Muscle of leg (tissue), 11 donors: ENCODE results near the gene SAMD15. TPM values are rescaled to one million over a fixed set of nuclear protein-coding genes. Genes with fewer than 3 reads are reported as not detected.

Source experiments
- DNase-seq: peaks from one replicate; pipeline ENCODE4 v3.0.0; 2013
- H3K27ac ChIP-seq: one replicate; pipeline ENCODE4 v1.5.1; 2013; ENCODE audit warnings: mild to moderate bottlenecking, low read length, control low read depth
- H3K27me3 ChIP-seq: one replicate; pipeline ENCODE4 v1.6.1; 2013; ENCODE audit warnings: low read length; ENCODE audit not compliant: control insufficient read depth, insufficient read depth
- H3K36me3 ChIP-seq: one replicate; pipeline ENCODE4 v1.6.1; 2013; ENCODE audit warnings: low read length; ENCODE audit not compliant: control insufficient read depth, insufficient read depth
- H3K4me1 ChIP-seq: one replicate; pipeline ENCODE4 v1.6.1; 2013; ENCODE audit warnings: low read length; ENCODE audit not compliant: control insufficient read depth, insufficient read depth
- H3K4me3 ChIP-seq: one replicate; pipeline ENCODE4 v1.5.1; 2013; ENCODE audit warnings: low read length, control low read depth
- H3K9me3 ChIP-seq: replicated peaks from 2 replicates; pipeline ENCODE4 v1.6.1; 2013; ENCODE audit warnings: low read depth, low read length; ENCODE audit not compliant: control insufficient read depth
- WGBS: methylation state at CpG from one replicate; pipeline ENCODE4 v1.1.5; 2013; ENCODE audit warnings: missing lambda C conversion rate; ENCODE audit not compliant: insufficient coverage; 5-methylcytosine and 5-hydroxymethylcytosine counted together
- polyA plus RNA-seq, 8 donors: library from polyadenylated mRNA; unstranded; fragments of 120-200 nt; gene quantifications; one replicate each; pipeline versions ENCODE4 v1.2.1 to v1.2.3, GENCODE V29; 2013; ENCODE audit warnings: inconsistent platforms in 1 of 8, low replicate concordance in 1 of 8; ENCODE audit not compliant: insufficient read length in 8 of 8, insufficient read depth in 1 of 8
- total RNA-seq: library from RNA; stranded (reverse); fragments of 120-200 nt; gene quantifications from one replicate; pipeline ENCODE4 v1.2.4, GENCODE V29; 2013

Gene SAMD15
- total and polyA plus RNA-seq, 9 donors: 0.17 to 1.1 (median 0.41) TPM

GRCh38 chr14:77375164-77375950, 1.8 kb upstream of the SAMD15 start:
- Histone ChIP-seq H3K4me3 (no peak overlapping the region), H3K27ac (no peak overlapping the region), H3K36me3 (no peaks in the 10 kb centered on the region), H3K4me1 (peaks cover 14% of the 10 kb centered on the region), H3K9me3 (no peaks in the 10 kb centered on the region), H3K27me3 (no peaks in the 10 kb centered on the region)
- WGBS: 100% methylated on average over 1 of the region's 9 CpGs
- DNase-seq: no peak

DNA sequence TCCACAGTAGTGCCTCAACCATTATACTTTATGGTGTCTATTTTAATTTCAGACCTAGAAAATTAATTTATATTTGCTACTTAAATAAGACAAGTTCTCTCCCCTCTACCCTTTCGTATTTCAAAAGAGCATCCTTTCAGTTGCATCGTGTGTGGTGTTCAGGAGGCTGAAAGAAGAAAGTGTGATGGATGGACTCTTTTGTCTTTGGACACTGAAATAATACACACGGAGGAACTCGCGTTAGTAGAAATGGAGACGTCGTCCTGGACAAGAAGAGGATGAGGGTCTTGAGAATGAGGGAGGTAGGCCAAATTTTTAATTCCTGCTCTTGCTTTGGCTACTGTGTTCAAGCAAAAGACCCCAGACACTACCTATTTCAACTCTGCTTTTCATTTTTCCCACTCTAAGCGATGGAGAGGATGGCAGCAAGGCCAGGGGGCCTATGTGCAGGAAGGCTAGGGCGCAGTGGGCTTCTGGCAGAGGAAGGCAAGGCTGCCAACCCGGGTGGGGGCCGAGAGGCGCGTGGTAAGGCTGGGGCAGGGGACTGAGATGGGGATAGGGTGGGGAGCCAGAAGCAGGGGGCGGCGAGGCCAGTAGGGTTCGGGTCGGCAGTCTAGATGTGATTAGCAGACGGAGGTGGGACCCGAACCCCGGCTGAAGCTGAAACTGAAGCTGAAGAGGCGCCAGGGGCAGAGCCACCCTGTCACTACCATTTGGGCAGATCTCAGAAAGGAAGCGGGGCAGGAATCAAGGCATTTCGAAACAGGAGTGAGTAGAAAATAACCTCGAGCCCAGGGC, 1.0 kb upstream of the SAMD15 start:
- Histone ChIP-seq H3K36me3 (no peaks in the 10 kb centered on the region), H3K27ac (peak overlapping the region; percentile 71), H3K27me3 (no peaks in the 10 kb centered on the region), H3K4me1 (peaks cover 14% of the 10 kb centered on the region), H3K9me3 (no peaks in the 10 kb centered on the region), H3K4me3 (peak overlapping the region; percentile 83)
- 3% methylated on average over 16 of the region's 24 CpGs for WGBS
- DNase-seq: no peak

DNA sequence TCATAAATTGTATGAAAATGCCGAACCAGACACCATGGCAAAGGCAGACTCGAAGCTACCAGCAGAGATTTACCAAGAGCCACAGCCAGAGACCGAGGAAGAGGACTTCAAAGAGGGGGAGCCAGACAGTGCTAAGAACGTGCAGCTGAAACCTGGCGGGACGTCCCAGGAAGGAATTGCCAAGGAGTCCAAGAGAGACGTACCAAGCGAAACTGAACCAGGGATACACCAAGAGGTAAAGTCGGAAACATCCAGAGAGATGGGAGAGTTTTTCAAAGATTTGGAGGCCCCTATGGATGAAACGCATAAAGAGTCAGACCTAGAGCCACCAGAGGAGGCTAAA, 294 bp downstream of the SAMD15 start:
- 17% methylated on average over 10 of the region's 10 CpGs for WGBS
- Histone ChIP-seq H3K9me3 (no peaks in the 10 kb centered on the region), H3K27ac (no peak overlapping the region)

DNA sequence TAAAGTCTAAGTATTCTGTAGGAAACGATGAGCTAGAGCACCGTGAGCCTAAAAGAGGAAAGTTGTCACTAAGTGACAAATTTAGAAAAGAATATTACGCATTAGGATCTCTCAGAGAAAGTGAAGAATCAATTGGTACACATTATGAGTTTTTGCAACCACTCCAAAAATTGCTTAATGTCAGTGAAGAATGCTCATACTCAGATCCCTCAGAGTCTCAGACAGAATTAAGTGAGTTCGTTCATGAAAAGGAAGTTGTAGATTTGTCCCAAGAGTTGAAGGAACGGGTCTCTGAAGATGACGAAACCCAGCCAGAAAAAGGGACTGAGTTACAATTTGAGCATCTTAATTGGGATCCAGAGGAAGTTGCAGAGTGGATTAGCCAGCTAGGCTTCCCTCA, 1.5 kb downstream of the SAMD15 start:
- Histone ChIP-seq H3K27me3 (no peaks in the 10 kb centered on the region), H3K9me3 (no peaks in the 10 kb centered on the region), H3K36me3 (no peaks in the 10 kb centered on the region), H3K4me1 (peaks cover 14% of the 10 kb centered on the region), H3K4me3 (no peak overlapping the region), H3K27ac (no peak overlapping the region)
- WGBS: 92% methylated on average over 2 of the region's 6 CpGs
- no peak for DNase-seq

More for the DNA sequence above, 294 bp downstream of the SAMD15 start:
- Histone ChIP-seq H3K4me1 (peaks cover 14% of the 10 kb centered on the region), H3K27me3 (no peaks in the 10 kb centered on the region), H3K4me3 (peak overlapping the region; percentile 83), H3K36me3 (no peaks in the 10 kb centered on the region)
- DNase-seq: no peak

DNA sequence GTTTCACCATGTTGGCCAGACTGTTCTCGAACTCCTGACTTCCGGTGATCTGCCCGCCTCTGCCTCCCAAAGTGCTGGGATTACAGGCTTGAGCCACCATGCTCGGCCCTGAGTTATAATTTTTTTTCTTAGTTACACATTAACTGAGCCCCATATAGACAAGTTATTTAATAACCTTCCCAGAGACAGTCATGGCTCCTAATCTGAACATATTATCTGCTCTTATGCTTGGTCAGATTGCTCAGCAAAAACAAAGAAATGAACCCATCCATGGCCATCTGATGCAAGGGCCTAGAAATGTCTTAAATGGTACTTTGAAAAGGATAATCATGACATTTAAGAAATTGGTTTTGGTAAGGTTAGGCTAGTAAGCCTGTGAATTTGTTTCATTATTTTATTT, 13.0 kb downstream of the SAMD15 start:
- Histone ChIP-seq H3K27me3 (no peaks in the 10 kb centered on the region), H3K4me3 (no peak overlapping the region), H3K4me1 (no peaks in the 10 kb centered on the region), H3K9me3 (no peaks in the 10 kb centered on the region), H3K27ac (no peak overlapping the region), H3K36me3 (no peaks in the 10 kb centered on the region)
- 96% methylated on average over 4 of the region's 4 CpGs for WGBS
- DNase-seq: no peak

GRCh38 chr14:77400216-77400615, 23.0 kb downstream of the SAMD15 start:
- WGBS: no CpG with 5 or more reads among the region's 6 CpGs
- no peaks in the 10 kb centered on the region for H3K27me3 ChIP-seq

GRCh38 chr14:77403768-77404167, 26.6 kb downstream of the SAMD15 start:
- no peaks in the 10 kb centered on the region for H3K36me3 ChIP-seq
- no peak overlapping the region for H3K4me3 ChIP-seq
- H3K9me3 ChIP-seq: no peaks in the 10 kb centered on the region
- H3K27ac ChIP-seq: no peak overlapping the region
- no peaks in the 10 kb centered on the region for H3K4me1 ChIP-seq
- WGBS: no CpG with 5 or more reads among the region's 3 CpGs
- H3K27me3 ChIP-seq: no peaks in the 10 kb centered on the region
- no peak for DNase-seq

More at GRCh38 chr14:77400216-77400615, 23.0 kb downstream of the SAMD15 start:
- H3K9me3 ChIP-seq: no peaks in the 10 kb centered on the region
- no peaks in the 10 kb centered on the region for H3K36me3 ChIP-seq
- DNase-seq: no peak
- H3K4me3 ChIP-seq: no peak overlapping the region
- H3K27ac ChIP-seq: no peak overlapping the region
- H3K4me1 ChIP-seq: no peaks in the 10 kb centered on the region

- no peaks in the 10 kb centered on the region for H3K36me3 ChIP-seq
- no peak overlapping the region for H3K27ac ChIP-seq
- no peaks in the 10 kb centered on the region for H3K9me3 ChIP-seq
- DNase-seq: no peak
- no peaks in the 10 kb centered on the region for H3K4me1 ChIP-seq
- H3K4me3 ChIP-seq: no peak overlapping the region
- WGBS: 80% methylated on average over 1 of the region's 3 CpGs
- no peaks in the 10 kb centered on the region for H3K27me3 ChIP-seq
Measured at GRCh38 chr14:77406086-77406485, 28.9 kb downstream of the SAMD15 start.

GRCh38 chr14:77406718-77407117, 29.5 kb downstream of the SAMD15 start:
- H3K9me3 ChIP-seq: no peaks in the 10 kb centered on the region
- H3K4me3 ChIP-seq: no peak overlapping the region
- no peaks in the 10 kb centered on the region for H3K36me3 ChIP-seq
- H3K27me3 ChIP-seq: no peaks in the 10 kb centered on the region
- peak; percentile 7 for DNase-seq
- 33% methylated on average over 2 of the region's 6 CpGs for WGBS
- no peak overlapping the region for H3K27ac ChIP-seq
- H3K4me1 ChIP-seq: no peaks in the 10 kb centered on the region

GRCh38 chr14:77407158-77407557, 30.0 kb downstream of the SAMD15 start:
- WGBS: 100% methylated on average over 1 of the region's 2 CpGs
- no peaks in the 10 kb centered on the region for H3K9me3 ChIP-seq
- no peaks in the 10 kb centered on the region for H3K27me3 ChIP-seq
- DNase-seq: no peak
- no peaks in the 10 kb centered on the region for H3K36me3 ChIP-seq
- H3K27ac ChIP-seq: no peak overlapping the region
- H3K4me1 ChIP-seq: no peaks in the 10 kb centered on the region
- no peak overlapping the region for H3K4me3 ChIP-seq
